Transverse colon (tissue), 4 donors: ENCODE results near the gene PPFIBP2.

ENCODE experiments used
- CTCF ChIP-seq, 5 experiments: fragments of 200-600 bp in 3 of 5; fragments of 450-650 bp in 2 of 5; sonication (generic) in 3 of 5; IDR thresholded peaks; 1 replicate in 2 of 5; 2 replicates in 3 of 5; pipeline ENCODE4 v1.5.1; 2016 to 2017; ENCODE audit warnings: antibody characterized with exemption in 5 of 5, inconsistent platforms in 3 of 5, mild to moderate bottlenecking in 2 of 5, moderate library complexity in 1 of 5
- POLR2AphosphoS5 ChIP-seq, 3 donors: sonication (generic); formaldehyde crosslinking; IDR thresholded peaks; one replicate each; pipeline ENCODE4 v1.6.1; 2016; ENCODE audit warnings: antibody characterized with exemption in 3 of 3

GRCh38 chr11:7603031-7603781 is 89.4 kb downstream of the PPFIBP2 start:
- no peak for TF ChIP-seq CTCF (IDR thresholded peaks at IDR 0.05)
- no peak for TF ChIP-seq POLR2AphosphoS5 (IDR thresholded peaks at IDR 0.05)
